SU-DHL-6 (cell line): ENCODE measurements around the gene RXFP3.

Experiments used
- H2AFZ ChIP-seq: fragments of 200-600 bp; sonication (generic); 2 replicates; pipeline ENCODE4 v1.6.1; 2014; ENCODE audit warnings: low read depth, mild to moderate bottlenecking, moderate library complexity, mixed read lengths, antibody characterized with exemption, low read length; ENCODE audit not compliant: severe bottlenecking
- H3F3A ChIP-seq: fragments of 200-600 bp; shearing (Covaris generic); 2 replicates; pipeline ENCODE4 v1.6.0; 2016; ENCODE audit warnings: antibody characterized with exemption, mild to moderate bottlenecking; ENCODE audit not compliant: insufficient read depth
- H3K27ac ChIP-seq: fragments of 200-600 bp; sonication (generic); 2 replicates; pipeline ENCODE4 v1.5.1; 2016; ENCODE audit warnings: low read depth, mild to moderate bottlenecking, low read length, moderate library complexity, mixed read lengths
- H3K27me3 ChIP-seq: fragments of 200-600 bp; sonication (generic), shearing (Covaris generic); 2 replicates; pipeline ENCODE4 v1.6.0; 2014; ENCODE audit warnings: mild to moderate bottlenecking, low read length
- H3K36me3 ChIP-seq: fragments of 200-600 bp; sonication (generic); 2 replicates; pipeline ENCODE4 v1.6.1; 2014; ENCODE audit warnings: mild to moderate bottlenecking, low read length, mixed read lengths
- H3K4me2 ChIP-seq: fragments of 300-600, 200-600 bp; shearing (Covaris generic), sonication (generic); 2 replicates; pipeline ENCODE4 v1.6.0; 2014; ENCODE audit warnings: low read length, low read depth, mild to moderate bottlenecking; ENCODE audit not compliant: poor library complexity, severe bottlenecking
- H3K4me3 ChIP-seq: fragments of 200-600 bp; sonication (generic); 2 replicates; pipeline ENCODE4 v1.5.1; 2014; ENCODE audit warnings: antibody characterized with exemption, low read length, mild to moderate bottlenecking, mixed read lengths; ENCODE audit not compliant: insufficient read depth, poor library complexity, severe bottlenecking
- H3K79me2 ChIP-seq: fragments of 200-600 bp; sonication (generic); 2 replicates; pipeline ENCODE4 v1.6.1; 2014; ENCODE audit warnings: mild to moderate bottlenecking, low read length, moderate library complexity; ENCODE audit not compliant: insufficient read depth
- H3K9ac ChIP-seq: fragments of 200-600 bp; sonication (generic); 2 replicates; pipeline ENCODE4 v1.7.0; 2014; ENCODE audit warnings: mild to moderate bottlenecking, low read length
- H3K9me2 ChIP-seq: fragments of 200-600 bp; sonication (generic); replicated peaks from 2 replicates; pipeline ENCODE4 v1.6.1; 2014; ENCODE audit warnings: low read length; ENCODE audit not compliant: insufficient read depth
- H3K9me3 ChIP-seq: fragments of 200-600 bp; sonication (generic); 2 replicates; pipeline ENCODE4 v1.6.1; 2014; ENCODE audit warnings: low read length, mixed read lengths; ENCODE audit not compliant: insufficient read depth
- H4K20me1 ChIP-seq: fragments of 200-600 bp; sonication (generic); 2 replicates; pipeline ENCODE4 v1.6.1; 2014; ENCODE audit warnings: low read depth, mild to moderate bottlenecking, antibody characterized with exemption, low read length, moderate library complexity, mixed read lengths
- CTCF ChIP-seq: fragments of 200-600 bp; sonication (generic); IDR thresholded peaks from one replicate; pipeline ENCODE4 v1.5.1; 2017; ENCODE audit warnings: antibody characterized with exemption, mild to moderate bottlenecking, low read length, moderate library complexity; ENCODE audit not compliant: insufficient read depth, poor library complexity, severe bottlenecking
- EZH2phosphoT487 ChIP-seq: fragments of 200-600 bp; sonication (generic), shearing (Covaris generic); conservative IDR thresholded peaks from 2 replicates; pipeline ENCODE4 v1.6.1; 2018; ENCODE audit warnings: mild to moderate bottlenecking, antibody characterized with exemption, low read length, moderate library complexity, mixed read lengths

The RXFP3 gene

GRCh38 chr5:33925278-33925677 is 10.9 kb upstream of the RXFP3 start:
- TF ChIP-seq CTCF (no peak), EZH2phosphoT487 (no peak)
- H3K36me3 ChIP-seq = no peaks in the 10 kb centered on the region
- no peak overlapping the region for H2AFZ ChIP-seq
- H3K4me3 ChIP-seq = no peak overlapping the region
- no peaks in the 10 kb centered on the region for H3K27me3 ChIP-seq
- H3K9ac ChIP-seq = no peak overlapping the region
- H4K20me1 ChIP-seq = no peaks in the 10 kb centered on the region
- no peaks in the 10 kb centered on the region for H3K9me3 ChIP-seq
- no peaks in the 10 kb centered on the region for H3K9me2 ChIP-seq
- H3K79me2 ChIP-seq = no peaks in the 10 kb centered on the region
- H3K27ac ChIP-seq = no peak overlapping the region
- no peak overlapping the region for H3K4me2 ChIP-seq
- H3F3A ChIP-seq = no peaks in the 10 kb centered on the region

DNA sequence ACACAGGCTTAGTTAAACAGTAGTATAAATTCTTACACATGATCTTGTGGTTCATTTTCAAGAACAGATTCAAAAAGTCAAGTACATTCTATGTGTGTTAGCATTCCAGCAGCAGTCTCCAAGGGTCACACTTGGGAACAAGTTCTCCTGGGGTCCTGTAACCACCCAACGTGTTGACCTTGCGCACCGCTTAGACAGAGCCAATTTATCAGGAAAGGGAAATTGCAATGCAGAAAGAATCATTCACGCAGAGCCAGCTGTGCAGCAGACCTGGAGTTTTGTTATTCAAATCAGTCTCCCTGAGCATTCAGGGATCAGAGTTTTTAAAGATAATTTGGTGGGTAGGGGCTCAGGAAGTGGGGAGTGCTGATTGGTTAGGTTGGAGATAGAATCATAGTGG is 8.5 kb upstream of the RXFP3 start:
- no peak overlapping the region for H3K4me2 ChIP-seq
- TF ChIP-seq CTCF (no peak), EZH2phosphoT487 (no peak)
- no peak overlapping the region for H3K27ac ChIP-seq
- H2AFZ ChIP-seq = no peak overlapping the region
- no peaks in the 10 kb centered on the region for H3K9me2 ChIP-seq
- no peaks in the 10 kb centered on the region for H3K79me2 ChIP-seq
- H3K36me3 ChIP-seq = no peaks in the 10 kb centered on the region
- H3K9me3 ChIP-seq = no peaks in the 10 kb centered on the region
- no peak overlapping the region for H3K9ac ChIP-seq
- H3K4me3 ChIP-seq = no peak overlapping the region
- H4K20me1 ChIP-seq = no peaks in the 10 kb centered on the region
- H3F3A ChIP-seq = no peaks in the 10 kb centered on the region
- no peaks in the 10 kb centered on the region for H3K27me3 ChIP-seq

DNA sequence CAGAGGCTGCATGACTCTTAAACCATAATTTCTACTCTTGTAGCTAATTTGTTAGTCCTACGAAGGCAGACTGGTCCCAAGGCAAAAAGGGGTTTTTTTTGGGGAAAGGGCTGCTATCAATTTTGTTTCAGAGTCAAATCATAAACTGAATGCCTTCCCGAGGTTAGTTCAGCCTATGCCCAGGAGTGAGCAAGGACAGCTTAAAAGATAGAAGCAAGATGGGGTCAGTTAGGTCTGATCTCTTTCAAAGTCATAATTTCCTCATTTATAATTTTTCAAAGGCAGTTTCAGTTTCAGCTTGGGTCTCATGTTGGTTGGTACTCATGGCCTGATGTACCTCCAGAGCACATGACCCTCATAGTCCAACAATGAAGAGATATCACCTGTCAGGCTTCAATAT is 7.9 kb upstream of the RXFP3 start:
- Histone ChIP-seq H3K9me2 (no peaks in the 10 kb centered on the region), H3K9me3 (no peaks in the 10 kb centered on the region), H3F3A (no peaks in the 10 kb centered on the region), H2AFZ (no peak overlapping the region), H3K27me3 (no peaks in the 10 kb centered on the region), H3K4me2 (no peak overlapping the region), H3K36me3 (no peaks in the 10 kb centered on the region), H3K27ac (no peak overlapping the region), H3K9ac (no peak overlapping the region), H3K4me3 (no peak overlapping the region), H4K20me1 (no peaks in the 10 kb centered on the region), H3K79me2 (no peaks in the 10 kb centered on the region)
- TF ChIP-seq EZH2phosphoT487 (no peak), CTCF (no peak)
